AG09319 (cell line): ENCODE data around the gene CD47.

Source experiments
- DNase-seq: peaks from one replicate; pipeline ENCODE4 v3.0.0-alpha.2; 2010; ENCODE audit warnings: low read depth; ENCODE audit errors: extremely low read depth
- CTCF ChIP-seq: IDR thresholded peaks from 2 replicates; pipeline ENCODE4 v1.5.1; 2011; ENCODE audit warnings: low read depth, mild to moderate bottlenecking, inconsistent platforms, low read length, moderate library complexity

The CD47 gene

GRCh38 chr3:107995823-107996222 lies 95.0 kb downstream of the CD47 start:
- no peak for DNase-seq
- no peak for TF ChIP-seq CTCF

GRCh38 chr3:107994956-107995715 lies 95.7 kb downstream of the CD47 start:
- DNase-seq = no peak
- TF ChIP-seq CTCF = no peak

- DNase-seq = no peak
- no peak for TF ChIP-seq CTCF
Observed at GRCh38 chr3:107994181-107994580, 96.7 kb downstream of the CD47 start.

GRCh38 chr3:107993771-107994170 lies 97.1 kb downstream of the CD47 start:
- no peak for TF ChIP-seq CTCF
- peak; percentile 3 for DNase-seq
